GM21360 (cell line): ENCODE results near the gene SLC25A38.

Experiments used
- ATAC-seq: cut with Tn5 transposase; IDR thresholded peaks from one replicate; pipeline ENCODE4 v1.9.1; 2021; ENCODE audit warnings: mild to moderate bottlenecking, moderate library complexity; ENCODE audit not compliant: unreplicated experiment

SLC25A38 gene

GRCh38 chr3:39376959-39377634 is 6.1 kb upstream of the SLC25A38 start:
- no peak for ATAC-seq

- ATAC-seq: peak; percentile 75
Observed at GRCh38 chr3:39378088-39378487, 5.1 kb upstream of the SLC25A38 start.

- ATAC-seq: no peak
Observed at GRCh38 chr3:39378957-39379777, 4.0 kb upstream of the SLC25A38 start.

GRCh38 chr3:39379778-39380155 is 3.4 kb upstream of the SLC25A38 start:
- ATAC-seq: no peak

GRCh38 chr3:39381432-39381831 is 1.7 kb upstream of the SLC25A38 start:
- no peak for ATAC-seq

GRCh38 chr3:39383881-39384664 is 903 bp downstream of the SLC25A38 start:
- ATAC-seq: peak; percentile 69

- ATAC-seq: no peak
Observed at GRCh38 chr3:39384665-39385000, 1.5 kb downstream of the SLC25A38 start.

GRCh38 chr3:39385456-39386090 is 2.4 kb downstream of the SLC25A38 start:
- ATAC-seq: no peak

GRCh38 chr3:39386318-39386717 is 3.1 kb downstream of the SLC25A38 start:
- ATAC-seq: no peak

GRCh38 chr3:39387411-39387975 is 4.3 kb downstream of the SLC25A38 start:
- ATAC-seq: no peak

GRCh38 chr3:39388153-39388552 is 5.0 kb downstream of the SLC25A38 start:
- no peak for ATAC-seq

- peak; percentile 70 for ATAC-seq
Observed at GRCh38 chr3:39388741-39389248, 5.6 kb downstream of the SLC25A38 start.

GRCh38 chr3:39390181-39390580 is 7.0 kb downstream of the SLC25A38 start:
- ATAC-seq: no peak

GRCh38 chr3:39396690-39397089 is 13.5 kb downstream of the SLC25A38 start:
- no peak for ATAC-seq

GRCh38 chr3:39398700-39399099 is 15.5 kb downstream of the SLC25A38 start:
- ATAC-seq: no peak

- no peak for ATAC-seq
Observed at GRCh38 chr3:39401983-39402382, 18.8 kb downstream of the SLC25A38 start.

GRCh38 chr3:39404943-39405686 is 21.9 kb downstream of the SLC25A38 start:
- ATAC-seq: no peak

- ATAC-seq: no peak
Observed at GRCh38 chr3:39405687-39406367, 22.7 kb downstream of the SLC25A38 start.
